IMR-90 (cell line): Measurements from ENCODE around the gene SMC1B. TPM values are rescaled to one million over a fixed set of nuclear protein-coding genes. Genes with fewer than 3 reads are reported as not detected.

ENCODE experiments used
- ATAC-seq: fragments of 200-7000 bp; cut with Tn5 transposase; 2 replicates; pipeline ENCODE4 v1.9.1; 2020; ENCODE audit warnings: low read depth, mild to moderate bottlenecking, moderate library complexity
- BruUV-seq: library from RNA; stranded (reverse); fragments of 400-500 nt; replicated peaks from 2 replicates; lab custom pipeline; 2021; lab: Mats Ljungman, UMichigan
- CTCF ChIA-PET: fragments of 300-600 bp; formaldehyde crosslinking; extraction: SDS; loops from one replicate; lab custom pipeline; 2021; ENCODE audit warnings: antibody characterized with exemption; lab: Yijun Ruan, JAX
- POLR2A ChIA-PET: fragments of 300-600 bp; sonication (Branson Sonifier 250); formaldehyde crosslinking; loops from one replicate; lab custom pipeline; 2022; ENCODE audit warnings: antibody characterized with exemption; ENCODE audit not compliant: unreplicated experiment; lab: Charles Lee
- DNase-seq: peaks from one replicate; pipeline ENCODE4 v3.0.0; 2013
- H2AFZ ChIP-seq: replicated peaks from 2 replicates; pipeline ENCODE3; 2013; ENCODE audit warnings: low read length, mild to moderate bottlenecking; ENCODE audit not compliant: poor library complexity
- H2AK5ac ChIP-seq: 2 replicates; pipeline ENCODE4 v1.6.1; 2013; ENCODE audit warnings: low read depth, low read length, inconsistent platforms
- H2AK9ac ChIP-seq: replicated peaks from 2 replicates; pipeline ENCODE3; 2013; ENCODE audit warnings: mild to moderate bottlenecking, low read depth, low read length, moderate library complexity; ENCODE audit not compliant: poor library complexity
- H2BK120ac ChIP-seq: 2 replicates; pipeline ENCODE4 v1.6.1; 2013; ENCODE audit warnings: low read depth, low read length, inconsistent platforms
- H2BK15ac ChIP-seq: 3 replicates; pipeline ENCODE4 v1.6.1; 2013; ENCODE audit warnings: low read depth, low read length, inconsistent platforms
- H2BK20ac ChIP-seq: 2 replicates; pipeline ENCODE4 v1.6.1; 2013; ENCODE audit warnings: low read depth, mild to moderate bottlenecking, inconsistent platforms, low read length, moderate library complexity
- H2BK5ac ChIP-seq: 2 replicates; pipeline ENCODE4 v1.6.1; 2013; ENCODE audit warnings: mild to moderate bottlenecking, low read depth, low read length, inconsistent platforms; ENCODE audit not compliant: poor library complexity, severe bottlenecking
- H3K14ac ChIP-seq: replicated peaks from 2 replicates; pipeline ENCODE4 v1.6.1; 2013; ENCODE audit warnings: low read depth, low read length, inconsistent platforms
- H3K18ac ChIP-seq: 2 replicates; pipeline ENCODE4 v1.6.1; 2013; ENCODE audit warnings: low read depth, low read length, control low read depth
- H3K23ac ChIP-seq: 2 replicates; pipeline ENCODE4 v1.6.1; 2013; ENCODE audit warnings: low read depth, low read length, inconsistent platforms
- H3K27ac ChIP-seq: 2 replicates; pipeline ENCODE4 v1.5.1; 2013; ENCODE audit warnings: mild to moderate bottlenecking, control low read depth, low read length; ENCODE audit not compliant: insufficient read depth
- H3K27me3 ChIP-seq: 2 replicates; pipeline ENCODE4 v1.6.1; 2013; ENCODE audit warnings: low read length; ENCODE audit not compliant: control insufficient read depth, insufficient read depth
- H3K36me3 ChIP-seq: 2 replicates; pipeline ENCODE4 v1.6.1; 2013; ENCODE audit warnings: low read length, mixed read lengths; ENCODE audit not compliant: control insufficient read depth, insufficient read depth
- H3K4ac ChIP-seq: 2 replicates; pipeline ENCODE4 v1.6.1; 2013; ENCODE audit warnings: low read depth, low read length, inconsistent platforms
- H3K4me1 ChIP-seq: 2 replicates; pipeline ENCODE4 v1.6.1; 2013; ENCODE audit warnings: low read length, mixed read lengths; ENCODE audit not compliant: control insufficient read depth, insufficient read depth
- H3K4me2 ChIP-seq: 2 replicates; pipeline ENCODE4 v1.6.1; 2013; ENCODE audit warnings: low read depth, mild to moderate bottlenecking, control low read depth, low read length, moderate library complexity
- H3K4me3 ChIP-seq: 2 replicates; pipeline ENCODE4 v1.5.1; 2013; ENCODE audit warnings: low read depth, mild to moderate bottlenecking, control low read depth, low read length, moderate library complexity; ENCODE audit not compliant: insufficient read depth
- H3K56ac ChIP-seq: 2 replicates; pipeline ENCODE4 v1.6.1; 2013; ENCODE audit warnings: low read length, inconsistent platforms; ENCODE audit not compliant: insufficient read depth; ENCODE audit errors: extremely low read depth
- H3K79me1 ChIP-seq, 2 experiments: 2 replicates each; pipeline ENCODE4 v1.6.1; 2013; ENCODE audit warnings: low read length in 2 of 2, inconsistent platforms in 1 of 2, low read depth in 1 of 2
- H3K9ac ChIP-seq: 2 replicates; pipeline ENCODE4 v1.6.1; 2013; ENCODE audit warnings: low read depth, low read length, control low read depth
- H3K9me1 ChIP-seq: 2 replicates; pipeline ENCODE4 v1.6.1; 2013; ENCODE audit warnings: low read length, inconsistent platforms; ENCODE audit not compliant: insufficient read depth
- H3K9me3 ChIP-seq: 2 replicates; pipeline ENCODE4 v1.6.1; 2013; ENCODE audit warnings: low read length; ENCODE audit not compliant: control insufficient read depth, insufficient read depth
- H4K20me1 ChIP-seq: 2 replicates; pipeline ENCODE4 v1.6.1; 2013; ENCODE audit warnings: low read length, inconsistent platforms; ENCODE audit not compliant: insufficient read depth
- H4K5ac ChIP-seq: 2 replicates; pipeline ENCODE4 v1.6.1; 2013; ENCODE audit warnings: mild to moderate bottlenecking, low read depth, low read length, control low read depth
- H4K8ac ChIP-seq, 2 experiments: 2 replicates each; pipeline ENCODE4 v1.6.1; 2013; ENCODE audit warnings: low read depth in 2 of 2, low read length in 2 of 2, control low read depth in 1 of 2, inconsistent platforms in 1 of 2
- H4K91ac ChIP-seq: 2 replicates; pipeline ENCODE4 v1.6.1; 2013; ENCODE audit warnings: low read depth, low read length, inconsistent platforms; ENCODE audit not compliant: insufficient read depth
- RFX5 ChIP-seq: IDR thresholded peaks from 2 replicates; pipeline ENCODE4 v1.8.0; 2012; ENCODE audit warnings: low read depth, mild to moderate bottlenecking, low read length, moderate library complexity
- USF2 ChIP-seq: fragments of 150-350 bp; IDR thresholded peaks from 2 replicates; pipeline ENCODE4 v1.6.1; 2017; ENCODE audit warnings: mild to moderate bottlenecking, antibody characterized with exemption, low read length, low read depth
- WGBS, 2 experiments: methylation state at CpG; one replicate each; pipeline versions ENCODE4 v1.1.5 to v1.1.7; 2013; ENCODE audit warnings: missing lambda C conversion rate in 2 of 2; ENCODE audit not compliant: insufficient read length in 1 of 2; ENCODE audit errors: extremely low coverage in 2 of 2; 5-methylcytosine and 5-hydroxymethylcytosine counted together
- dilution Hi-C: fragments of 300-500 bp; cut with HindIII; formaldehyde crosslinking; loops from one replicate; pipeline ENCODE4 v1.14.3; 2018; ENCODE audit warnings: low sequenced_read_pairs; ENCODE audit not compliant: unreplicated experiment
- in situ Hi-C: fragments of 300-500 bp; cut with MboI; formaldehyde crosslinking; loops from 3 replicates; pipeline ENCODE4 v1.14.3; 2019; ENCODE audit warnings: low sequenced_read_pairs, inconsistent platforms, mixed read lengths
- intact Hi-C: fragments of 100-400 bp; cut with micrococcal nuclease; formaldehyde crosslinking; loops from 2 replicates; pipeline ENCODE4 v1.10.0; 2022
- polyA plus RNA-seq, 3 experiments: library from polyadenylated mRNA; depleted of rRNA; stranded (reverse); fragments of >200 nt; gene quantifications; 2 replicates each; pipeline ENCODE4 v1.2.3, GENCODE V29; 2012; ENCODE audit warnings: low replicate concordance in 1 of 3
- total RNA-seq: library from RNA; depleted of rRNA; stranded (reverse); fragments of >200 nt; gene quantifications from 2 replicates; pipeline ENCODE4 v1.2.3, GENCODE V29; 2012

SMC1B gene
- total and polyA plus RNA-seq, 2 of the 4 experiments (the other 2 are of a cell fraction), result not detected

GRCh38 chr22:45319324-45319685, 94.1 kb downstream of the SMC1B start:
- no peak overlapping the region for H2BK15ac ChIP-seq
- H3K27me3 ChIP-seq, result no peaks in the 10 kb centered on the region
- dilution Hi-C loops, result no loop called here
- H3K18ac ChIP-seq, result peak overlapping the region; percentile 35
- peak overlapping the region; percentile 75 to 85; a peak in 3 of 4 replicates for H4K8ac ChIP-seq
- H4K20me1 ChIP-seq, result peaks cover 19% of the 10 kb centered on the region; the same call in 1 of the 2 replicates
- H3K9me1 ChIP-seq, result peaks cover 20% of the 10 kb centered on the region
- no peak overlapping the region for H3K4me3 ChIP-seq
- intact Hi-C loops, result no loop called here
- TF ChIP-seq USF2, result no peak
- TF ChIP-seq RFX5, result no peak
- peak overlapping the region; percentile 84 for H2BK5ac ChIP-seq
- H2AFZ ChIP-seq, result peak overlapping the region; percentile 80
- WGBS, 2 experiments, result 60% methylated on average over 1 of the region's 5 CpGs; no CpG with 5 or more reads in 1 of the 2 experiments
- H3K79me1 ChIP-seq, result peaks cover 27 to 78% of the 10 kb centered on the region in 2 experiments
- peak overlapping the region; percentile 70 for H2AK9ac ChIP-seq
- H3K9me3 ChIP-seq, result no peaks in the 10 kb centered on the region
- H4K5ac ChIP-seq, result peak overlapping the region; percentile 66
- peak overlapping the region; percentile 78 for H3K27ac ChIP-seq
- peak; percentile 77 for DNase-seq
- peak overlapping the region; percentile 78 for H2BK120ac ChIP-seq
- no peak overlapping the region for H2AK5ac ChIP-seq
- ChIA-PET CTCF (no interaction called here), POLR2A (no interaction called here)
- H3K9ac ChIP-seq, result peak overlapping the region; percentile 63
- peak overlapping the region; percentile 43; the same call in 1 of the 2 replicates for H3K56ac ChIP-seq
- peak overlapping the region; percentile 45 for H3K4me2 ChIP-seq
- H3K4me1 ChIP-seq, result peaks cover 20% of the 10 kb centered on the region
- H3K36me3 ChIP-seq, result peaks cover 19% of the 10 kb centered on the region
- BruUV-seq, result no TSS peak
- peak overlapping the region; percentile 76 for H3K4ac ChIP-seq
- H3K14ac ChIP-seq, result peak overlapping the region; percentile 34; the same call in 1 of the 2 replicates
- peak overlapping the region; percentile 61; the same call in 1 of the 2 replicates for H4K91ac ChIP-seq
- peak overlapping the region; percentile 71; the same call in 1 of the 2 replicates for H2BK20ac ChIP-seq
- peak; percentile 70 for ATAC-seq
- in situ Hi-C loops, result no loop called here
- H3K23ac ChIP-seq, result peak overlapping the region; percentile 86; the same call in 1 of the 2 replicates
